Heart right ventricle (tissue), 16 donors: ENCODE results near the gene NUCKS1. TPM values are rescaled to one million over a fixed set of nuclear protein-coding genes. Genes with fewer than 3 reads are reported as not detected.
A peak's percentile ranks its signal among the peaks of the same experiment; 100 is the strongest.

Experiments used
- ATAC-seq, 8 donors: fragments of 200-7000 bp; cut with Tn5 transposase; one replicate each; pipeline ENCODE4 v1.9.1; 2020; ENCODE audit warnings: mild to moderate bottlenecking in 8 of 8, moderate library complexity in 8 of 8, moderate number of reproducible peaks in 1 of 8
- DNase-seq, 2 donors: peaks; one replicate each; pipeline ENCODE4 v3.0.0-alpha.2; 2020
- H3K27ac ChIP-seq, 10 donors: fragments of 200-600 bp; sonication (generic) in 2 of 10; one replicate each; pipeline versions ENCODE4 v1.5.0 to v1.8.0; 2020 to 2022; ENCODE audit warnings: mild to moderate bottlenecking in 3 of 10
- H3K27me3 ChIP-seq, 7 donors: fragments of 200-600 bp; one replicate each; pipeline ENCODE4 v1.8.0; 2021 to 2022; ENCODE audit warnings: mild to moderate bottlenecking in 2 of 7
- H3K36me3 ChIP-seq, 9 donors: fragments of 200-600 bp; sonication (generic) in 1 of 9; one replicate each; pipeline versions ENCODE4 v1.5.0 to v1.8.0; 2020 to 2022; ENCODE audit warnings: mild to moderate bottlenecking in 2 of 9
- H3K4me1 ChIP-seq, 9 donors: fragments of 200-600 bp; sonication (generic) in 1 of 9; one replicate each; pipeline versions ENCODE4 v1.5.0 to v1.8.0; 2020 to 2022; ENCODE audit warnings: mild to moderate bottlenecking in 4 of 9
- H3K4me3 ChIP-seq, 10 donors: fragments of 200-600 bp; sonication (generic) in 2 of 10; one replicate each; pipeline versions ENCODE4 v1.5.0 to v1.8.0; 2020 to 2022; ENCODE audit warnings: mild to moderate bottlenecking in 7 of 10, moderate library complexity in 2 of 10
- H3K9me3 ChIP-seq, 11 donors: fragments of 200-600 bp in 10 of 11; sonication (generic) in 2 of 11; one replicate each; pipeline versions ENCODE4 v1.5.0 to v1.8.0; 2013 to 2022; ENCODE audit warnings: mild to moderate bottlenecking in 2 of 11, control low read depth in 1 of 11, moderate library complexity in 1 of 11
- CTCF ChIP-seq, 9 donors: fragments of 200-600 bp; sonication (generic) in 2 of 9; IDR thresholded peaks; one replicate each; pipeline versions ENCODE4 v1.5.0 to v1.8.0; 2021 to 2022; ENCODE audit warnings: antibody characterized with exemption in 9 of 9, mild to moderate bottlenecking in 5 of 9, moderate library complexity in 1 of 9
- WGBS, 2 donors: extraction: QIAGEN DNeasy Blood & Tissue Kit; methylation state at CpG; one replicate each; pipeline ENCODE4 v1.1.7; 2013; ENCODE audit warnings: inconsistent platforms in 1 of 2; 5-methylcytosine and 5-hydroxymethylcytosine counted together
- intact Hi-C, 10 donors: fragments of 100-400 bp; cut with DNase I; formaldehyde crosslinking; loops; one replicate each; pipeline versions ENCODE4 v1.11.1 to v1.14.2; 2022
- polyA plus RNA-seq, 2 donors: library from polyadenylated mRNA; stranded (reverse); fragments of 200-250 nt; gene quantifications; one replicate each; pipeline ENCODE4 v1.2.3, GENCODE V29; 2013
- total RNA-seq, 10 donors: library from RNA; stranded (reverse); fragmentation: NEBNext Ultra II Directional in 3 of 10; extraction: Animal tissue kit (Norgen Biotek cat#: 25700) in 3 of 10; gene quantifications; one replicate each; pipeline versions ENCODE4 v1.2.1 to v1.2.4, GENCODE V29; 2021 to 2023
- donor health status: Arrhythmogenic right ventricular cardiomyopathy.
- donor health status: ischemic (EF 13 %, LVEDD 7.1; RV severe dilation, severe dysfunction).
- donor health status: healthy with polysubstance abuse.
- donor health status: DM: no; HTN: yes; CAD: no.
- donor health status: DM: no; HTN: no; CAD: no.
- donor health status: ischemic (EF 25% LVEDD 6.9; RV normal size, moderate dysfunction).
- donor health status: ischemic (EF 25% LVEDD 5.7; RV mildly dilated, moderate dysfunction).
- donor health status: healthy.
- donor health status: DM: yes; HTN: yes; CAD: no.
- donor health status: Ischemic cardiomyopathy.
- donor health status: ischemic (EF 35%, LVEDD 5.7; RV mildly dilated, moderate dysfunction).
- donor health status: nonischemic (EF 11% LVEDD 7.7; RV severe dilation, severe dysfunction).
- donor health status: DM: yes; HTN: yes; CAD: no.
- donor health status: PGD.
- donor health status: ischemic (EF 29% LVEDD 5.4; RV normal size, mild dysfunction).
- donor health status: nonischemic (EF 23%, LVEDD 6.1; RV moderate dilation, normal function).

Gene NUCKS1
- total and polyA plus RNA-seq, 12 donors, result 31.8 to 245 (median 211) TPM

GRCh38 chr1:205703072-205703471, 46.9 kb downstream of the NUCKS1 start:
- WGBS, 2 donors, result 93% methylated on average over 1 of the region's 1 CpG
- H3K27ac ChIP-seq, result no peak overlapping the region
- no peak overlapping the region for H3K4me3 ChIP-seq
- no peaks in the 10 kb centered on the region for H3K9me3 ChIP-seq
- intact Hi-C loops, result loop anchor here in 1 of 10 donors (5.0 kb wide), 1 partner anchor 36 kb away; no protein-coding TSS in a partner anchor
- peaks cover 5 to 48% (median 26%) of the 10 kb centered on the region in 9 donors for H3K4me1 ChIP-seq
- H3K27me3 ChIP-seq, result no peaks in the 10 kb centered on the region
- ATAC-seq (no peak), DNase-seq (no peak)
- no peak for TF ChIP-seq CTCF (IDR thresholded peaks at IDR 0.05)
- peaks cover 0 to 11% (median 0%) of the 10 kb centered on the region in 9 donors for H3K36me3 ChIP-seq

- Histone ChIP-seq H3K9me3 (no peaks in the 10 kb centered on the region), H3K4me1 (peaks cover 5 to 40% (median 26%) of the 10 kb centered on the region in 9 donors), H3K27ac (no peak overlapping the region), H3K27me3 (no peaks in the 10 kb centered on the region), H3K36me3 (peaks cover 0 to 10% (median 0%) of the 10 kb centered on the region in 9 donors), H3K4me3 (no peak overlapping the region)
- intact Hi-C loops, result loop anchor here in 1 of 10 donors (5.0 kb wide), 1 partner anchor 35 kb away; no protein-coding TSS in a partner anchor
- 89 to 91% methylated on average over 4 of the region's 4 CpGs for WGBS, 2 donors
- no peak for TF ChIP-seq CTCF (IDR thresholded peaks at IDR 0.05)
- ATAC-seq (no peak), DNase-seq (no peak)
These were observed 48.1 kb downstream of the NUCKS1 start for GRCh38 chr1:205701891-205702290.

- peak overlapping the region in 1 of 10 donors; percentile 40 for H3K27ac ChIP-seq
- peaks cover 0 to under 1% (median 0%) of the 10 kb centered on the region in 7 donors for H3K27me3 ChIP-seq
- intact Hi-C loops, result loop anchor here in 1 of 10 donors (5.0 kb wide), 1 partner anchor 34 kb away; no protein-coding TSS in a partner anchor
- H3K9me3 ChIP-seq, result no peaks in the 10 kb centered on the region
- ATAC-seq, result peak in 1 of 8 donors; percentile 23
- no peak for TF ChIP-seq CTCF (IDR thresholded peaks at IDR 0.05)
- H3K4me1 ChIP-seq, result peaks cover 5 to 36% (median 22%) of the 10 kb centered on the region in 9 donors
- no peak overlapping the region for H3K4me3 ChIP-seq
- 36 to 48% methylated on average over 2 of the region's 2 CpGs for WGBS, 2 donors
- no peak for DNase-seq
- H3K36me3 ChIP-seq, result peaks cover 0 to 10% (median 0%) of the 10 kb centered on the region in 9 donors
These were observed 48.6 kb downstream of the NUCKS1 start for GRCh38 chr1:205701420-205701819.

GRCh38 chr1:205700865-205701401, 49.0 kb downstream of the NUCKS1 start:
- Histone ChIP-seq H3K4me3 (no peak overlapping the region), H3K9me3 (no peaks in the 10 kb centered on the region), H3K27ac (peak overlapping the region in 1 of 10 donors; percentile 40), H3K4me1 (peaks cover 5 to 31% (median 17%) of the 10 kb centered on the region in 9 donors), H3K27me3 (peaks cover 0 to 5% (median 0%) of the 10 kb centered on the region in 7 donors), H3K36me3 (peaks cover 0 to 10% (median 0%) of the 10 kb centered on the region in 9 donors)
- ATAC-seq (peak; percentile 58 to 84 (median 74)), DNase-seq (peak; percentile 24 to 31)
- WGBS, 2 donors, result 11 to 22% methylated on average over 2 of the region's 2 CpGs
- TF ChIP-seq CTCF (IDR thresholded peaks at IDR 0.05), result no peak
- intact Hi-C loops, result loop anchor here in 1 of 10 donors (5.0 kb wide), 1 partner anchor 34 kb away; no protein-coding TSS in a partner anchor
